ENCODE measurements around the gene EIF4H.
"Not testable (repeated sequence)": the region's sequence is repeated elsewhere in the genome, so short reads cannot be mapped to it uniquely, and the experiment has no call there.

Gene EIF4H

GRCh38 chr7:74224511-74224832 is 50.3 kb downstream of the EIF4H start:
- DNase-seq (ENCODE audit: low read depth), result no peak
- no peak overlapping the region for H3K4me3 ChIP-seq (replicated peaks; ENCODE audit: low read depth, low read length)
- no peak for TF ChIP-seq CTCF (IDR thresholded peaks at IDR 0.05; ENCODE audit: low read length, missing control alignments)

GRCh38 chr7:74224907-74225306 is 50.8 kb downstream of the EIF4H start:
- DNase-seq (ENCODE audit: low read depth), result not testable (repeated sequence)

GRCh38 chr7:74225400-74225799 is 51.2 kb downstream of the EIF4H start:
- no peak for TF ChIP-seq CTCF (IDR thresholded peaks at IDR 0.05; ENCODE audit: low read length, missing control alignments)
- DNase-seq (ENCODE audit: low read depth), result no peak

More at GRCh38 chr7:74224907-74225306, 50.8 kb downstream of the EIF4H start:
- H3K4me3 ChIP-seq (replicated peaks; ENCODE audit: low read depth, low read length), result not testable (repeated sequence)

GRCh38 chr7:74226633-74227032 is 52.5 kb downstream of the EIF4H start:
- no peak for TF ChIP-seq CTCF (IDR thresholded peaks at IDR 0.05; ENCODE audit: low read length, missing control alignments)
- no peak overlapping the region for H3K4me3 ChIP-seq (replicated peaks; ENCODE audit: low read depth, low read length)
- DNase-seq (ENCODE audit: low read depth), result no peak

More at GRCh38 chr7:74225400-74225799, 51.2 kb downstream of the EIF4H start:
- H3K4me3 ChIP-seq (replicated peaks; ENCODE audit: low read depth, low read length), result no peak overlapping the region

GRCh38 chr7:74228951-74229900 is 55.1 kb downstream of the EIF4H start:
- DNase-seq (ENCODE audit: low read depth), result no peak
- H3K4me3 ChIP-seq (replicated peaks; ENCODE audit: low read depth, low read length), result no peak overlapping the region
- TF ChIP-seq CTCF (IDR thresholded peaks at IDR 0.05; ENCODE audit: low read length, missing control alignments), result no peak

GRCh38 chr7:74230446-74231231 is 56.5 kb downstream of the EIF4H start:
- no peak for DNase-seq (ENCODE audit: low read depth)
- TF ChIP-seq CTCF (IDR thresholded peaks at IDR 0.05; ENCODE audit: low read length, missing control alignments), result no peak
- H3K4me3 ChIP-seq (replicated peaks; ENCODE audit: low read depth, low read length), result no peak overlapping the region

- no peak for DNase-seq (ENCODE audit: low read depth)
Observed at GRCh38 chr7:74231232-74231590, 57.1 kb downstream of the EIF4H start.

More at GRCh38 chr7:74231232-74231590, 57.1 kb downstream of the EIF4H start:
- H3K4me3 ChIP-seq (replicated peaks; ENCODE audit: low read depth, low read length), result no peak overlapping the region
- no peak for TF ChIP-seq CTCF (IDR thresholded peaks at IDR 0.05; ENCODE audit: low read length, missing control alignments)

All from fibroblast of pulmonary artery (primary cell).